Fibroblast of gingiva (primary cell): ENCODE data around the gene ACER3.
A peak's percentile ranks its signal among the peaks of the same experiment; 100 is the strongest.
"Not testable (repeated sequence)": the region's sequence is repeated elsewhere in the genome, so short reads cannot be mapped to it uniquely, and the experiment has no call there.

Experiments
- DNase-seq: peaks from one replicate; pipeline ENCODE4 v3.0.0-alpha.2; 2011; ENCODE audit warnings: low read depth

The ACER3 gene

GRCh38 chr11:77059806-77060205, 199.1 kb downstream of the ACER3 start:
- DNase-seq, result no peak

GRCh38 chr11:77060234-77060633, 199.5 kb downstream of the ACER3 start:
- DNase-seq, result no peak

GRCh38 chr11:77061258-77061657, 200.5 kb downstream of the ACER3 start:
- not testable (repeated sequence) for DNase-seq

GRCh38 chr11:77062924-77063323, 202.2 kb downstream of the ACER3 start:
- DNase-seq, result no peak

GRCh38 chr11:77063407-77063806, 202.7 kb downstream of the ACER3 start:
- DNase-seq, result no peak

- no peak for DNase-seq
Observed at GRCh38 chr11:77063861-77064260, 203.1 kb downstream of the ACER3 start.

GRCh38 chr11:77064648-77065217, 204.0 kb downstream of the ACER3 start:
- DNase-seq, result no peak

- DNase-seq, result peak; percentile 85
Observed at GRCh38 chr11:77065878-77066228, 205.1 kb downstream of the ACER3 start.

- DNase-seq, result peak; percentile 91
Observed at GRCh38 chr11:77066229-77067042, 205.7 kb downstream of the ACER3 start, which contains the start of gene CAPN5. Gene CAPN5 (plus strand): TSS chr11:77066971. CDS start chr11:77084887, 17,916 bp downstream.

GRCh38 chr11:77067861-77068443, 207.2 kb downstream of the ACER3 start:
- DNase-seq, result no peak

- no peak for DNase-seq
Observed at GRCh38 chr11:77068457-77069335, 208.0 kb downstream of the ACER3 start.

- no peak for DNase-seq
Observed at GRCh38 chr11:77069336-77069968, 208.7 kb downstream of the ACER3 start.

- DNase-seq, result no peak
Observed at GRCh38 chr11:77069969-77070582, 209.4 kb downstream of the ACER3 start.

- no peak for DNase-seq
Observed at GRCh38 chr11:77071077-77071476, 210.4 kb downstream of the ACER3 start.

- DNase-seq, result no peak
Observed at GRCh38 chr11:77071671-77072605, 211.2 kb downstream of the ACER3 start.

GRCh38 chr11:77072851-77073327, 212.2 kb downstream of the ACER3 start:
- no peak for DNase-seq

- peak; percentile 97 for DNase-seq
Observed at GRCh38 chr11:77073328-77074001, 212.7 kb downstream of the ACER3 start.

- DNase-seq, result no peak
Observed at GRCh38 chr11:77074205-77074604, 213.5 kb downstream of the ACER3 start.

GRCh38 chr11:77074626-77075221, 214.0 kb downstream of the ACER3 start:
- DNase-seq, result no peak
